Activated T-helper 1 cell treated with Interleukin-2 at 50 U/mL for 16 hours (primary cell): ENCODE measurements around the gene HCFC1.
"Not testable (repeated sequence)": the region's sequence is repeated elsewhere in the genome, so short reads cannot be mapped to it uniquely, and the experiment has no call there.

ENCODE experiments used
- DNase-seq: peaks from one replicate; pipeline ENCODE4 v3.0.0-alpha.2; 2020; ENCODE audit warnings: low read depth

HCFC1 gene

GRCh38 chrX:154008521-154008920 lies 36.9 kb upstream of the HCFC1 start:
- DNase-seq = no peak

- no peak for DNase-seq
Measured at GRCh38 chrX:154006947-154007346, 35.3 kb upstream of the HCFC1 start.

GRCh38 chrX:154004315-154004714 lies 32.7 kb upstream of the HCFC1 start:
- no peak for DNase-seq

- DNase-seq = no peak
Measured at GRCh38 chrX:154002215-154002719, 30.6 kb upstream of the HCFC1 start.

- DNase-seq = no peak
Measured at GRCh38 chrX:154000051-154000450, 28.4 kb upstream of the HCFC1 start.

- DNase-seq = no peak
Measured at GRCh38 chrX:153999359-154000037, 27.9 kb upstream of the HCFC1 start.

- no peak for DNase-seq
Measured at GRCh38 chrX:153995504-153995903, 23.9 kb upstream of the HCFC1 start.

- DNase-seq = not testable (repeated sequence)
Measured at GRCh38 chrX:153994398-153994797, 22.8 kb upstream of the HCFC1 start.

- no peak for DNase-seq
Measured at GRCh38 chrX:153993978-153994377, 22.4 kb upstream of the HCFC1 start.

- DNase-seq = no peak
Measured at GRCh38 chrX:153993079-153993478, 21.5 kb upstream of the HCFC1 start.

GRCh38 chrX:153992180-153992579 lies 20.6 kb upstream of the HCFC1 start:
- DNase-seq = no peak

- no peak for DNase-seq
Measured at GRCh38 chrX:153991013-153991580, 19.5 kb upstream of the HCFC1 start.

GRCh38 chrX:153989973-153990655 lies 18.5 kb upstream of the HCFC1 start:
- no peak for DNase-seq

- DNase-seq = no peak
Measured at GRCh38 chrX:153988493-153988892, 16.9 kb upstream of the HCFC1 start.

GRCh38 chrX:153984351-153985178 lies 12.9 kb upstream of the HCFC1 start:
- no peak for DNase-seq

- no peak for DNase-seq
Measured at GRCh38 chrX:153983321-153983801, 11.7 kb upstream of the HCFC1 start.

- no peak for DNase-seq
Measured at GRCh38 chrX:153981771-153982533, 10.3 kb upstream of the HCFC1 start.

- no peak for DNase-seq
Measured at GRCh38 chrX:153981231-153981630, 9.6 kb upstream of the HCFC1 start.

- not testable (repeated sequence) for DNase-seq
Measured at GRCh38 chrX:153980394-153980793, 8.8 kb upstream of the HCFC1 start.

- no peak for DNase-seq
Measured at GRCh38 chrX:153974726-153975286, 3.2 kb upstream of the HCFC1 start.
